NCI-H1105 (cell line): ENCODE results near the gene GDNF.
"Not testable (repeated sequence)": the region's sequence is repeated elsewhere in the genome, so short reads cannot be mapped to it uniquely, and the experiment has no call there.

Experiments used
- DNase-seq: peaks from one replicate; lab custom pipeline; 2025; lab: John Stamatoyannopoulos, UW

The GDNF gene

GRCh38 chr5:37781409-37781808 is 58.4 kb downstream of the GDNF start:
- DNase-seq = not testable (repeated sequence)

GRCh38 chr5:37777432-37778130 is 62.3 kb downstream of the GDNF start:
- no peak for DNase-seq

- DNase-seq = no peak
Observed at GRCh38 chr5:37776826-37777225, 63.0 kb downstream of the GDNF start.

- DNase-seq = no peak
Observed at GRCh38 chr5:37774912-37775483, 64.8 kb downstream of the GDNF start.

GRCh38 chr5:37773809-37774208 is 66.0 kb downstream of the GDNF start:
- no peak for DNase-seq

- DNase-seq = no peak
Observed at GRCh38 chr5:37772255-37772654, 67.6 kb downstream of the GDNF start.

GRCh38 chr5:37771731-37772130 is 68.1 kb downstream of the GDNF start:
- DNase-seq = no peak

GRCh38 chr5:37771203-37771611 is 68.6 kb downstream of the GDNF start:
- no peak for DNase-seq

GRCh38 chr5:37770786-37771185 is 69.1 kb downstream of the GDNF start:
- DNase-seq = no peak

GRCh38 chr5:37769840-37770239 is 70.0 kb downstream of the GDNF start:
- DNase-seq = no peak

GRCh38 chr5:37769108-37769507 is 70.7 kb downstream of the GDNF start:
- DNase-seq = no peak

- no peak for DNase-seq
Observed at GRCh38 chr5:37768371-37768770, 71.5 kb downstream of the GDNF start.

GRCh38 chr5:37767961-37768360 is 71.9 kb downstream of the GDNF start:
- no peak for DNase-seq

- DNase-seq = no peak
Observed at GRCh38 chr5:37767251-37767650, 72.6 kb downstream of the GDNF start.
